HL-60 (cell line): ENCODE measurements around the gene CCDC43.

Source experiments
- DNase-seq, 2 experiments: peaks; one replicate each; pipeline ENCODE4 v3.0.0-alpha.2; 2010 to 2020; ENCODE audit warnings: low read depth in 1 of 2, low spot score in 1 of 2
- H3K27ac ChIP-seq: fragments of 250-450 bp; sonication (Bioruptor Pico); replicated peaks from 2 replicates; pipeline ENCODE4 v1.5.1; 2020; ENCODE audit warnings: mild to moderate bottlenecking, moderate library complexity
- H3K27me3 ChIP-seq: fragments of 250-450 bp; sonication (Bioruptor Pico); 2 replicates; pipeline ENCODE4 v1.5.1; 2021; ENCODE audit warnings: mild to moderate bottlenecking, moderate library complexity; ENCODE audit not compliant: insufficient read depth, poor library complexity, severe bottlenecking
- H3K4me3 ChIP-seq: replicated peaks from 2 replicates; pipeline ENCODE4 v1.5.1; 2011; ENCODE audit warnings: mild to moderate bottlenecking, control low read depth, low read length; ENCODE audit not compliant: insufficient read depth
- GABPA ChIP-seq: IDR thresholded peaks from 2 replicates; pipeline ENCODE4 v1.6.1; 2012; ENCODE audit warnings: low read depth
- POLR2AphosphoS5 ChIP-seq: IDR thresholded peaks from 2 replicates; pipeline ENCODE4 v1.6.1; 2012; ENCODE audit warnings: low read depth
- SPI1 ChIP-seq: IDR thresholded peaks from 2 replicates; pipeline ENCODE4 v1.6.1; 2012; ENCODE audit warnings: low read depth, mild to moderate bottlenecking, borderline replicate concordance
- long read RNA-seq: library from polyadenylated mRNA; unstranded; transcript quantifications from one replicate; pipeline ENCODE4 v2.0.0, GENCODE V29; 2020
- TF ChIP-seq, protein P1 (sequence below): IDR thresholded peaks from one replicate; pipeline ENCODE4 v1.5.1; 2011; ENCODE audit warnings: low read length, control low read depth, inconsistent platforms; ENCODE audit not compliant: insufficient read depth
- TF ChIP-seq, protein P2 (sequence below): IDR thresholded peaks from 2 replicates; pipeline ENCODE4 v1.6.1; 2012; ENCODE audit warnings: low read depth; ENCODE audit not compliant: insufficient replicate concordance

CCDC43 gene, protein sequence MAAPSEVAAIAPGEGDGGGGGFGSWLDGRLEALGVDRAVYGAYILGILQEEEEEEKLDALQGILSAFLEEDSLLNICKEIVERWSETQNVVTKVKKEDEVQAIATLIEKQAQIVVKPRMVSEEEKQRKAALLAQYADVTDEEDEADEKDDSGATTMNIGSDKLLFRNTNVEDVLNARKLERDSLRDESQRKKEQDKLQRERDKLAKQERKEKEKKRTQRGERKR
- long read RNA-seq, transcript CCDC43-202 (4 exons, 2,058 nt), result minor isoform, 5 of 279 reads
- long read RNA-seq, transcript CCDC43-201 (5 exons, 2,082 nt), result major isoform, 264 of 279 reads
- long read RNA-seq, partial matches to known transcripts, result 0 of 279 reads
- long read RNA-seq, other reads (novel, unspliced or antisense), result 10 of 279 reads

DNA sequence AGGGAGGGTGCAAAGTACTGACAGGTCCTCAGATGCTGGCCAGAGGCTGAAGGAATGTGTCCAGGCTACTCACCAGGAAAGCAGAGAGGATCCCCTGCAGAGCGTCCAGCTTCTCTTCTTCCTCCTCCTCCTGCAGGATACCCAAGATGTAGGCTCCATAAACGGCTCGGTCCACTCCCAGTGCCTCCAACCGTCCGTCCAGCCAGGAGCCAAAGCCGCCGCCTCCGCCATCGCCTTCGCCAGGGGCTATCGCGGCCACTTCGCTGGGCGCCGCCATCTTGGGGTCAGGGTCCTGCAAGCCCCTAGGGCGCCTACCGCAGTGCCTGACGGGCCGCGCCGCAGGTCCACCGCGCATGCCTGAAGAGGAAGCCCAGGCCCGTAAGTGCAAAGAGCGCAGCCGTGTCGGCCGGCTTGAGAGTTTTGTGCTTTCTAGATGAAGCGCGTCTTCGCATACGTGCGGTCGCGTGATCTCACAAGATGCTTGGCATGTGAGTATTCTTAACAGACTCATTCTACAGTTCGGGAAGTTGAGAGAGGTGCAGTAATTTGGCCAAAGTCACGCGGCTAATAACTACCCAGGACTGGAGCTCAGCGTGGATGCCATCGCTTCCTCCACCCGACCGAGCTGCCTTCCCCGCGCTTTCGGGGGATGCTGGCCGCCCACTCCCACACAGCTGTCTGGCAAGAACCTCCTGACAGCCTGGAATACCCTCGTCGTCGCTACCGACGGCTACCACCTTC is at the start of gene CCDC43:
TSS of gene CCDC43 (minus strand) at position 300 of the 741 bp plus-strand sequence. CDS start at position 277, 23 bp downstream.
- peak; percentile 94 to 95 for DNase-seq
- H3K27me3 ChIP-seq, result no peaks in the 10 kb centered on the region
- peak within 1 kb of the TSS; percentile 77 for H3K27ac ChIP-seq
- peak within 1 kb of the TSS; percentile 87 for H3K4me3 ChIP-seq
- TF ChIP-seq, protein P1, sequence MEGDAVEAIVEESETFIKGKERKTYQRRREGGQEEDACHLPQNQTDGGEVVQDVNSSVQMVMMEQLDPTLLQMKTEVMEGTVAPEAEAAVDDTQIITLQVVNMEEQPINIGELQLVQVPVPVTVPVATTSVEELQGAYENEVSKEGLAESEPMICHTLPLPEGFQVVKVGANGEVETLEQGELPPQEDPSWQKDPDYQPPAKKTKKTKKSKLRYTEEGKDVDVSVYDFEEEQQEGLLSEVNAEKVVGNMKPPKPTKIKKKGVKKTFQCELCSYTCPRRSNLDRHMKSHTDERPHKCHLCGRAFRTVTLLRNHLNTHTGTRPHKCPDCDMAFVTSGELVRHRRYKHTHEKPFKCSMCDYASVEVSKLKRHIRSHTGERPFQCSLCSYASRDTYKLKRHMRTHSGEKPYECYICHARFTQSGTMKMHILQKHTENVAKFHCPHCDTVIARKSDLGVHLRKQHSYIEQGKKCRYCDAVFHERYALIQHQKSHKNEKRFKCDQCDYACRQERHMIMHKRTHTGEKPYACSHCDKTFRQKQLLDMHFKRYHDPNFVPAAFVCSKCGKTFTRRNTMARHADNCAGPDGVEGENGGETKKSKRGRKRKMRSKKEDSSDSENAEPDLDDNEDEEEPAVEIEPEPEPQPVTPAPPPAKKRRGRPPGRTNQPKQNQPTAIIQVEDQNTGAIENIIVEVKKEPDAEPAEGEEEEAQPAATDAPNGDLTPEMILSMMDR, result no peak
- TF ChIP-seq GABPA (no peak), SPI1 (no peak), POLR2AphosphoS5 (peak; percentile 94)

DNA sequence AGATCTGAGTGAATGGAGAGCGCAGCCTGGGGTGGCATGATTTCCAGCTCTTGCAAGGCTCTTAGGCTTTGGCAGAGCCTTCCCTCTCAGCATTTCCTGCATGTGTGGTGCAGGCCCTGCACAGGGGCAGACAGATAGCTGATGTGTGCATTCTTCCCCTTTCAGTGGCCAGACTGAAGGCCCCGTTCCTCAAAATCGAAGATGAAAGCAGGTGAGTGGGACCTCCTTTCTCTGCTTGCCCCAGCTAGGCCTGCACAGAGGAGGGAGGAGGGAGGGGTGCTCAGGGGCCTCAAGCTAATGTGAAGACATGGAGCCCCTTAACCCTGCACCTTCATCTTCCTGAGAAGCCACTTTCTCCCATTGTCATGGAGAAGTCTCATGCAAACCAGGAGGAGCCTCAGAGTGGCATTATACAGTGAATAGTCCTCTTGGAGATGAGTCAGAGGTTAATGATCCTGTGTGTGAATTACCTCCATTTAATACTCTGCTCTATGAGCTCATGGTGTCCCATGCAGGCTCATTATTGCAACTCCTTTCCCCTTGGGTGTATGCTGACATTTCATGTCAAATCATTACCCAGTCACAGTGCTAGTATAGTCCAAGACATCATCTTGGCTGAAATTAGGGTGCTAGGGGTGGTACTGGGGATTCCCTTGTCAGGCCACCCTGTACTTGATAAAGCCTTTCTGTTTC is 48.8 kb upstream of the CCDC43 start:
- no peak for DNase-seq
- no peak overlapping the region for H3K27ac ChIP-seq

DNA sequence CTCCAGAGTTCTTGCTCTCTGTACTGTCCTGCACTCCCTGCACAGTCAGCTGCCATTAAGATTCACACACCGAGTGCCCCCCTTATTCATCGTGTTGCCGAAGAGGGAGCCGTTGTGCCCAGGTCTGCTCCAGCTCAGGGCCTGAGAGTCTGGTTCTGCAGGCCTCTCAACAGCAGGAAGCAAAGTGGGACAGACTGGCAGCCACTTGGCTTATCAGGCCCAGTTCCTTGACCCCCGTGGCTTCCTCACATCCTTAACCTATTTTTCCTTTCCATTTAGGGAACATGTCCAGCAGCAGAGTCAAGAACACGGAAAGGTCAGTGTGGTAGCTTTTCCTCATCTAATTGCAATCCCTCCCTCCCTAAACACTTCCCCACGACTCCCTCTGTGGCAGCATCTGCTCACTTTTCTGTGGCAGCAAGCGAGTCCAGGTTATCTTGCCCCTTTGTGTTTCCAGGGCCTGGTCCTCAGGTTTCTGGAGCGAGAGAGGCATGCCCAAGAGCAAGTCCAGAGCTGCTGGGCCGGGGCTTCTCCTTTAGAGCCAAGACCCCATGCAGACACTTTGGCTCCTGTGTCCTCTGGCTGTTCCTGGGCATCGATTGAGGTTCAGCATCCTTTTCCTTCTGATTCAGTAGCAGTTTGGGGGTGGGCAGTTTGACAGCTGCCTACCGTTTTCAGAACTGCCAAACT is 47.1 kb upstream of the CCDC43 start:
- TF ChIP-seq SPI1 (no peak), GABPA (no peak), POLR2AphosphoS5 (no peak)
- TF ChIP-seq, protein P1, result no peak
- TF ChIP-seq, protein P2, sequence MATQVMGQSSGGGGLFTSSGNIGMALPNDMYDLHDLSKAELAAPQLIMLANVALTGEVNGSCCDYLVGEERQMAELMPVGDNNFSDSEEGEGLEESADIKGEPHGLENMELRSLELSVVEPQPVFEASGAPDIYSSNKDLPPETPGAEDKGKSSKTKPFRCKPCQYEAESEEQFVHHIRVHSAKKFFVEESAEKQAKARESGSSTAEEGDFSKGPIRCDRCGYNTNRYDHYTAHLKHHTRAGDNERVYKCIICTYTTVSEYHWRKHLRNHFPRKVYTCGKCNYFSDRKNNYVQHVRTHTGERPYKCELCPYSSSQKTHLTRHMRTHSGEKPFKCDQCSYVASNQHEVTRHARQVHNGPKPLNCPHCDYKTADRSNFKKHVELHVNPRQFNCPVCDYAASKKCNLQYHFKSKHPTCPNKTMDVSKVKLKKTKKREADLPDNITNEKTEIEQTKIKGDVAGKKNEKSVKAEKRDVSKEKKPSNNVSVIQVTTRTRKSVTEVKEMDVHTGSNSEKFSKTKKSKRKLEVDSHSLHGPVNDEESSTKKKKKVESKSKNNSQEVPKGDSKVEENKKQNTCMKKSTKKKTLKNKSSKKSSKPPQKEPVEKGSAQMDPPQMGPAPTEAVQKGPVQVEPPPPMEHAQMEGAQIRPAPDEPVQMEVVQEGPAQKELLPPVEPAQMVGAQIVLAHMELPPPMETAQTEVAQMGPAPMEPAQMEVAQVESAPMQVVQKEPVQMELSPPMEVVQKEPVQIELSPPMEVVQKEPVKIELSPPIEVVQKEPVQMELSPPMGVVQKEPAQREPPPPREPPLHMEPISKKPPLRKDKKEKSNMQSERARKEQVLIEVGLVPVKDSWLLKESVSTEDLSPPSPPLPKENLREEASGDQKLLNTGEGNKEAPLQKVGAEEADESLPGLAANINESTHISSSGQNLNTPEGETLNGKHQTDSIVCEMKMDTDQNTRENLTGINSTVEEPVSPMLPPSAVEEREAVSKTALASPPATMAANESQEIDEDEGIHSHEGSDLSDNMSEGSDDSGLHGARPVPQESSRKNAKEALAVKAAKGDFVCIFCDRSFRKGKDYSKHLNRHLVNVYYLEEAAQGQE, result no peak
- no peak for DNase-seq
- Histone ChIP-seq H3K4me3 (no peak overlapping the region), H3K27ac (no peak overlapping the region), H3K27me3 (no peaks in the 10 kb centered on the region)

More for the DNA sequence above, 48.8 kb upstream of the CCDC43 start:
- no peak for TF ChIP-seq SPI1
- no peak for TF ChIP-seq POLR2AphosphoS5
- TF ChIP-seq, protein P1, result no peak
- TF ChIP-seq, protein P2, result no peak
- no peak for TF ChIP-seq GABPA
- no peak overlapping the region for H3K4me3 ChIP-seq
- H3K27me3 ChIP-seq, result no peaks in the 10 kb centered on the region
